ENCODE results near the gene TP53RK. TPM values are rescaled to one million over a fixed set of nuclear protein-coding genes. Genes with fewer than 3 reads are reported as not detected.
A peak's percentile ranks its signal among the peaks of the same experiment; 100 is the strongest.

Gene TP53RK
- total and polyA plus RNA-seq, 2 of the 13 experiments (the other 11 are each of a cell fraction or from before 2014, with no cell fraction given) = 12.9 to 25.5 TPM

- TF ChIP-seq DRAP1 (CRISPR knock-in tag; IDR thresholded peaks at IDR 0.05) = peak; percentile 99
- TF ChIP-seq CREB3 (CRISPR knock-in tag; IDR thresholded peaks at IDR 0.05) = peak; percentile 53; the same call in 1 of the 2 replicates
- TF ChIP-seq ZNF550 (CRISPR knock-in tag; IDR thresholded peaks at IDR 0.05; ENCODE audit: borderline replicate concordance) = 0 out of 2 replicates have a peak, but pooled peaks have one; percentile 46
- peak; percentile 90; the same call in 1 of the 2 replicates for TF ChIP-seq RFXAP (CRISPR knock-in tag; IDR thresholded peaks at IDR 0.05; ENCODE audit: borderline replicate concordance)
- TF ChIP-seq GABPB1 (CRISPR knock-in tag; IDR thresholded peaks at IDR 0.05) = peak; percentile 75
- TF ChIP-seq BHLHE40 (IDR thresholded peaks at IDR 0.05; ENCODE audit: low read length) = 0 out of 2 replicates have a peak, but pooled peaks have one; percentile 6
- peak; percentile 93 for TF ChIP-seq BRD4 (CRISPR knock-in tag; IDR thresholded peaks at IDR 0.05)
- TF ChIP-seq BCL3 (CRISPR knock-in tag; IDR thresholded peaks at IDR 0.05) = peak; percentile 93
- TF ChIP-seq ZNF879 (CRISPR knock-in tag; IDR thresholded peaks at IDR 0.05) = peak; percentile 84; the same call in 1 of the 2 replicates
- no peak for TF ChIP-seq ZNF260 (CRISPR knock-in tag; IDR thresholded peaks at IDR 0.05; ENCODE audit: borderline replicate concordance, low read depth)
- peak; percentile 40; the same call in 1 of the 2 replicates for TF ChIP-seq GMEB1 (CRISPR knock-in tag; IDR thresholded peaks at IDR 0.05; ENCODE audit: borderline replicate concordance)
- TF ChIP-seq ZNF512 (CRISPR knock-in tag; IDR thresholded peaks at IDR 0.05) = no peak
- TF ChIP-seq POGZ (CRISPR knock-in tag; IDR thresholded peaks at IDR 0.05) = peak; percentile 52; the same call in 1 of the 2 replicates
- TF ChIP-seq EED (CRISPR knock-in tag; IDR thresholded peaks at IDR 0.05) = peak; percentile 82; the same call in 1 of the 2 replicates
- TF ChIP-seq FOXA1 (IDR thresholded peaks at IDR 0.05) = no peak
- peak; percentile 75 for TF ChIP-seq FOXA1 (CRISPR knock-in tag; IDR thresholded peaks at IDR 0.05)
- peak; percentile 80 for TF ChIP-seq HOXA3 (CRISPR knock-in tag; IDR thresholded peaks at IDR 0.05)
- TF ChIP-seq TMF1 (CRISPR knock-in tag; IDR thresholded peaks at IDR 0.05; ENCODE audit: low read depth) = peak; percentile 72
- TF ChIP-seq ZBTB46 (CRISPR knock-in tag; IDR thresholded peaks at IDR 0.05; ENCODE audit: borderline replicate concordance) = 0 out of 2 replicates have a peak, but pooled peaks have one; percentile 47
- 0 out of 2 replicates have a peak, but pooled peaks have one; percentile 81 for TF ChIP-seq THAP8 (CRISPR knock-in tag; IDR thresholded peaks at IDR 0.05; ENCODE audit: borderline replicate concordance)
Observed at GRCh38 chr20:46651091-46651962, 37.9 kb downstream of the TP53RK start, which contains the start of gene SLC13A3 (continued).

Data from HepG2 (cell line).